ENCODE results near the gene CCDC57.

GRCh38 chr17:82054351-82055022 is 158.2 kb downstream of the CCDC57 start:
- TF ChIP-seq, protein P1, sequence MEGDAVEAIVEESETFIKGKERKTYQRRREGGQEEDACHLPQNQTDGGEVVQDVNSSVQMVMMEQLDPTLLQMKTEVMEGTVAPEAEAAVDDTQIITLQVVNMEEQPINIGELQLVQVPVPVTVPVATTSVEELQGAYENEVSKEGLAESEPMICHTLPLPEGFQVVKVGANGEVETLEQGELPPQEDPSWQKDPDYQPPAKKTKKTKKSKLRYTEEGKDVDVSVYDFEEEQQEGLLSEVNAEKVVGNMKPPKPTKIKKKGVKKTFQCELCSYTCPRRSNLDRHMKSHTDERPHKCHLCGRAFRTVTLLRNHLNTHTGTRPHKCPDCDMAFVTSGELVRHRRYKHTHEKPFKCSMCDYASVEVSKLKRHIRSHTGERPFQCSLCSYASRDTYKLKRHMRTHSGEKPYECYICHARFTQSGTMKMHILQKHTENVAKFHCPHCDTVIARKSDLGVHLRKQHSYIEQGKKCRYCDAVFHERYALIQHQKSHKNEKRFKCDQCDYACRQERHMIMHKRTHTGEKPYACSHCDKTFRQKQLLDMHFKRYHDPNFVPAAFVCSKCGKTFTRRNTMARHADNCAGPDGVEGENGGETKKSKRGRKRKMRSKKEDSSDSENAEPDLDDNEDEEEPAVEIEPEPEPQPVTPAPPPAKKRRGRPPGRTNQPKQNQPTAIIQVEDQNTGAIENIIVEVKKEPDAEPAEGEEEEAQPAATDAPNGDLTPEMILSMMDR (IDR thresholded peaks at IDR 0.05) = no peak
- TF ChIP-seq POLR2A (IDR thresholded peaks at IDR 0.05) = no peak

Measured in thyroid gland (tissue), 4 donors.